AG09319 (cell line): ENCODE data around the gene IL7R.

Experiments used
- DNase-seq: peaks from one replicate; pipeline ENCODE4 v3.0.0-alpha.2; 2010; ENCODE audit warnings: low read depth; ENCODE audit errors: extremely low read depth
- TF ChIP-seq, protein P1 (sequence below): IDR thresholded peaks from 2 replicates; pipeline ENCODE4 v1.5.1; 2011; ENCODE audit warnings: low read depth, mild to moderate bottlenecking, inconsistent platforms, low read length, moderate library complexity

Gene IL7R

DNA sequence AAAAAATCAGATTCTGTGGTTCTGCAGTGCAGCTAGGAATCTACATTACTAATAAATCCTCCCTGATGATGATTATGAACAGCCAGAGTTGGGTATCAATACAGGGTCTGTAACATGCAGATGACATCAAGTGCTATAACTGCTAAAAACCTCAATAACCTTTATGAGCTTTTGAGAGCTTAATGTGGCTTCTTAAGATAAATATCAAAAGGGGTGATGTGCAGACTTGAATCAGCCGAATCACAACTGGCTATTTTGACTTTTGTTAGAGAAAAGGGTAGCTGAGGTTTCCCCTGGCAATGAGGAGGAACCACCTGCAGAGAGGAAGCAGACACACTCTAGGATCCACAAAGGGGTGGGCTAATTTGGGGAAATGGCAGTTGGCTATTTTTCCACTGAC, 51.5 kb downstream of the IL7R start:
- DNase-seq: no peak
- TF ChIP-seq, protein P1, sequence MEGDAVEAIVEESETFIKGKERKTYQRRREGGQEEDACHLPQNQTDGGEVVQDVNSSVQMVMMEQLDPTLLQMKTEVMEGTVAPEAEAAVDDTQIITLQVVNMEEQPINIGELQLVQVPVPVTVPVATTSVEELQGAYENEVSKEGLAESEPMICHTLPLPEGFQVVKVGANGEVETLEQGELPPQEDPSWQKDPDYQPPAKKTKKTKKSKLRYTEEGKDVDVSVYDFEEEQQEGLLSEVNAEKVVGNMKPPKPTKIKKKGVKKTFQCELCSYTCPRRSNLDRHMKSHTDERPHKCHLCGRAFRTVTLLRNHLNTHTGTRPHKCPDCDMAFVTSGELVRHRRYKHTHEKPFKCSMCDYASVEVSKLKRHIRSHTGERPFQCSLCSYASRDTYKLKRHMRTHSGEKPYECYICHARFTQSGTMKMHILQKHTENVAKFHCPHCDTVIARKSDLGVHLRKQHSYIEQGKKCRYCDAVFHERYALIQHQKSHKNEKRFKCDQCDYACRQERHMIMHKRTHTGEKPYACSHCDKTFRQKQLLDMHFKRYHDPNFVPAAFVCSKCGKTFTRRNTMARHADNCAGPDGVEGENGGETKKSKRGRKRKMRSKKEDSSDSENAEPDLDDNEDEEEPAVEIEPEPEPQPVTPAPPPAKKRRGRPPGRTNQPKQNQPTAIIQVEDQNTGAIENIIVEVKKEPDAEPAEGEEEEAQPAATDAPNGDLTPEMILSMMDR: no peak

DNA sequence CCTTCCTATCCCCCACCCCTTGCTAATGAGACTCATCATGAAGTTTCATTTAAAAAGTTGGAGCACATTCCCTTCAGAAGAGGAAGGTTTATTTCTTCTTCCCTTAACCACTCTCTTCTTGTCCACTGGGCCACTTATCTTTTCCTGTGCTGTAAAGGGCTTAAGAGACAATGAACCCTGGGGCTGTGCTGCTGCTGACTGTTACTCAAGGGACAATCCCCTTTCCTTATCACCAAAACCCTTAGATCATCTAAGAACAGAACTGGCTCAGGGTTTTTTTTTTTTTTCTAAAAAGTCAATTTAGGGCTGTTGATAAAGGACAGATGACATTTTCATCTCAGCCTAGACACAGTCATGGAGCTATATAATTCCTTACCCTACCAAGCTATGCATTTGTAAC, 52.1 kb downstream of the IL7R start:
- DNase-seq: no peak
- TF ChIP-seq, protein P1: no peak; the same call in 1 of the 2 replicates

DNA sequence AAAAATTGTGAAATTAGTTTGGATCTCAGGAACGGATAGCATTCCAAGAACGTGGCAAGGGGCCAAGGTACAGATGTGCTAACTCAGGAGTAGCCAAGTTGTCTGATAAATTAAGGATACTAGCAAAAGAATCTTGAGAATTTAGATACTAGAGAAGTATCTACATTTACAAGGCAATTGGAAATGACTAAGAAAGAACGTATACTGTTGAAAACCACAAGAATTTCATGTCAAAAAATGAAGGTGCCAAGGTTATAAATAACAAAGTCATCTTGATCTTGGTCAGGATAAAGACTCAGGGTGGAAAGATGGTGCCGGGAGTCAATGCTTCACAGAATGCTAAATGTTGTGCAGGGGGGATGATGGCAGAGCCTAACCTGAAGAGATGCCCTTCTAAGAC, 62.5 kb downstream of the IL7R start:
- DNase-seq: peak; percentile 78
- TF ChIP-seq, protein P1: no peak

DNA sequence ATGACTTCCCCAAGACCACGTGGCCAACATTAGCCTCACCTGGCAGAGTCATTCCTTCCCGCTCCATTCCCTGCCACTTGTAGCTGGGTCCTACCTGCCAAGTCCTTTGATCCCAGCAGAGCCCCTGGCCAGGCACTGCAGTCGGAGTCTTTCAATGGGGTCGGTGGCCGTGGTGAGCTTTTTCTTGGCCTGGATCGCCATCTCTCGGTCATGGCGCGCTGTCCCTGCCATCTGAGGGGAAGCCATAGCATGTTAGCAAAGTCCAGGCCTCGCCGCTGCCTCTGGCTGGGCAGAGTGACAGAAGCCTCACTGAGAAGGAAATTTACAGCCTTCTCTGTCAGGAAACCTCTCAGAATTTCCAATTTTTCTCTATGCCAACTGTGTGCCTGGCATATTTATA, 64.2 kb downstream of the IL7R start:
- TF ChIP-seq, protein P1: no peak; the same call in 1 of the 2 replicates
- DNase-seq: no peak

DNA sequence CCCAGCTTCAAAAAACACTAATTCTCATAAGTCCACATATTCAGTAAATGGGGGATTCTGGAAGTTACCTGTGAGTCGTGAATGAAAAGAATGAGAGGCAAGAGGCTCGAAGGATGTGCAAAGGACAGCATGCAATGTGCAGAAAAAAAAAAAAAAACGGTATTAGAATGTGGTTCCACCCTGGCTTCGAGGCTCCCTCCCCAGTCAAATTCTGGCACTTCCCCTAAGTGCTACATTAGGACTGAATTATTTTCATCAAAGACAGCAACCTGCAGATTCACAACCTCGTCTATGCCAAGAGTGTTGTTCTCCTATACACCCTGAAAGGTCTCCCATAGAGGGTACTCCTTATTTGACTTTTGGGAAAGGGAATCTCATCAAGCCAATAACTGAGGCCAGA, 65.2 kb downstream of the IL7R start:
- DNase-seq: no peak
- TF ChIP-seq, protein P1: no peak

DNA sequence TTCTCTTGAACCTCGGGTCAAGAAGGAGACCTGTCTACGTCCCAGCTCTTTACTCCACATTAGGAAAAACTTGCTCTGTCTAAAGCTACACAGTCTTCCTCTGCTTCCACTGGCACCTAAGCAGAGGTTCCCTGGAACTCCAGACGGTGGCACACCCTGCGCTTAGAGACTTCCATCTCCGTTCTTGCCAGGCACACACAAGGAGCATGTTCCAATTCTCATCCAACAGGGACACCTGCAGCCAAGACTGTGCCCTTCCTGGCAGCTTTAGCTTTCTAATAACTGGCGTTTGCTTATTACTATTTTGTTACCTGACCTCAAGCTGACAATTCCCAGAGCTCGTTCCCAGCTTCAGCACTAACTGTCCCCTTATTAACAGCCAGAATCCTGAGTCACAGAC, 65.8 kb downstream of the IL7R start:
- DNase-seq: no peak

DNA sequence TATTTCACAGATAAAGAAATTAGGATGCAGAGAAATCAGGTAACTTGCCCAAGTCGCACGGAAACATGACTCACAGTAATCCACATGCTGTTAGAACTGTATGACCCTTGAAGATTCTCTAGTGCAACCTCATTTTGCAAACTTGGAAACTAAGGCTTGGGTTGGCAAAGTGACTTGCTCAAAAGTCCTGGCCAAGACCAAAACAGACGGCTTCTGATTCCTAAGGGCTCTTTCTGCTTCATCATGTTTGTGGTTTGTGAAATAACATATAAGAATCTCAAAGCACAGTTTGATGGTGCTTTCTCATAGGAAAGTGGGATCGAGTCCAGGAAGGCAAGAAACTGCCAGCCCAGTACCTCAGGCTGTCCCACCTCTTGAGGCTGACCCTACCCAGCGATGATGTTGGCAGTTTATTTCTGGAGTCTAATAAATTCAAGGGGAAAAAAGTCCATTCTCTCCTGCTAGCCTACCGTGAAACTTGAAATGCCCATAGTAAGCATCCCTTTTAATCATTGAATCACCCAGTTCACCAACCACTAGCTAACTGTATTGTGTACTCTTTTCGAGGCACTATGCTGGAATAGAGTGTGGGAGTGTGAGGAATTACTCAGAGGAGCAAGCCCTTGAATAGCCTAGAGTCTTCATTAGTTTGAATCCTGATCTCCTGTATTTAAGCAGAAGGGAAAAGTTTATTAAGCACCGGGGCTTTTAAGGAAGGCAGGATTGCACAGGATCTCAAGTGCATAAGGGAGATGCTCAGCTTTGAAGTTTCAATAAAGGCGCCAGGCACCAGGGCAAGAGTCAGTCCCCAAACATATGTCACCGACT, 67.6 kb downstream of the IL7R start:
- TF ChIP-seq, protein P1: no peak
- peak; percentile 67 for DNase-seq

More for the DNA sequence above, 65.8 kb downstream of the IL7R start:
- TF ChIP-seq, protein P1: no peak
